ENCODE results near the gene NTMT1. TPM values are rescaled to one million over a fixed set of nuclear protein-coding genes. Genes with fewer than 3 reads are reported as not detected.

Gene NTMT1
- total and polyA plus RNA-seq, 8 donors = 1.7 to 68.4 (median 28.0) TPM

- Histone ChIP-seq H3K9me3 (no peaks in the 10 kb centered on the region), H3K27me3 (peaks cover 0 to 69% (median 0%) of the 10 kb centered on the region in 3 donors), H3K36me3 (no peaks in the 10 kb centered on the region), H3K27ac (no peak overlapping the region), H3K4me1 (peaks cover 0 to 4% (median 0%) of the 10 kb centered on the region in 4 donors), H3K4me3 (no peak overlapping the region)
- no peak for TF ChIP-seq POLR2AphosphoS5 (IDR thresholded peaks at IDR 0.05)
- DNase-seq = peak in 1 of 2 donors; percentile 34
- WGBS, 5 donors = 41 to 77% (median 68%) methylated on average over 20 to 27 of the region's 27 CpGs
- intact Hi-C loops (cut with DNase I; ENCODE audit: low total_unique reads) = no loop called here
Measured at GRCh38 chr9:129675620-129676019, 49.7 kb downstream of the NTMT1 start.

- intact Hi-C loops (cut with DNase I; ENCODE audit: low total_unique reads) = no loop called here
- H3K4me1 ChIP-seq = peaks cover 0 to 4% (median 0%) of the 10 kb centered on the region in 4 donors
- no peak overlapping the region for H3K4me3 ChIP-seq
- DNase-seq = no peak
- TF ChIP-seq POLR2AphosphoS5 (IDR thresholded peaks at IDR 0.05) (no peak), CTCF (IDR thresholded peaks at IDR 0.05) (no peak), POLR2A (IDR thresholded peaks at IDR 0.05) (no peak), EP300 (IDR thresholded peaks at IDR 0.05) (no peak)
- H3K9me3 ChIP-seq = no peaks in the 10 kb centered on the region
- no peaks in the 10 kb centered on the region for H3K36me3 ChIP-seq
- WGBS, 5 donors = 67 to 81% (median 78%) methylated on average over 2 to 4 of the region's 4 CpGs
- H3K27me3 ChIP-seq = peaks cover 0 to 72% (median 0%) of the 10 kb centered on the region in 3 donors
- H3K27ac ChIP-seq = no peak overlapping the region
Measured at GRCh38 chr9:129676287-129676686, 50.3 kb downstream of the NTMT1 start.

- peaks cover 0 to 4% (median 0%) of the 10 kb centered on the region in 4 donors for H3K4me1 ChIP-seq
- no peak for TF ChIP-seq CTCF (IDR thresholded peaks at IDR 0.05)
- no peak for TF ChIP-seq POLR2A (IDR thresholded peaks at IDR 0.05)
- no peak for TF ChIP-seq EP300 (IDR thresholded peaks at IDR 0.05)
- no peak for TF ChIP-seq POLR2AphosphoS5 (IDR thresholded peaks at IDR 0.05)
- intact Hi-C loops (cut with DNase I; ENCODE audit: low total_unique reads) = no loop called here
Measured at GRCh38 chr9:129676975-129677374, 51.0 kb downstream of the NTMT1 start.

GRCh38 chr9:129677456-129677855, 51.5 kb downstream of the NTMT1 start:
- intact Hi-C loops (cut with DNase I; ENCODE audit: low total_unique reads) = no loop called here
- H3K36me3 ChIP-seq = no peaks in the 10 kb centered on the region
- 52 to 64% (median 58%) methylated on average over 9 of the region's 9 CpGs for WGBS, 5 donors

More at GRCh38 chr9:129676975-129677374, 51.0 kb downstream of the NTMT1 start:
- peaks cover 0 to 79% (median 0%) of the 10 kb centered on the region in 3 donors for H3K27me3 ChIP-seq
- no peaks in the 10 kb centered on the region for H3K9me3 ChIP-seq
- no peak overlapping the region for H3K4me3 ChIP-seq
- peak in 1 of 2 donors; percentile 42 for DNase-seq
- 65 to 75% (median 70%) methylated on average over 12 of the region's 12 CpGs for WGBS, 5 donors
- H3K36me3 ChIP-seq = no peaks in the 10 kb centered on the region
- no peak overlapping the region for H3K27ac ChIP-seq

More at GRCh38 chr9:129677456-129677855, 51.5 kb downstream of the NTMT1 start:
- peaks cover 0 to 83% (median 0%) of the 10 kb centered on the region in 3 donors for H3K27me3 ChIP-seq
- DNase-seq = peak in 1 of 2 donors; percentile 53
- TF ChIP-seq CTCF (IDR thresholded peaks at IDR 0.05) (no peak), POLR2AphosphoS5 (IDR thresholded peaks at IDR 0.05) (no peak), POLR2A (IDR thresholded peaks at IDR 0.05) (no peak), EP300 (IDR thresholded peaks at IDR 0.05) (no peak)
- peaks cover 0 to 4% (median 0%) of the 10 kb centered on the region in 4 donors for H3K4me1 ChIP-seq
- H3K4me3 ChIP-seq = no peak overlapping the region
- H3K27ac ChIP-seq = no peak overlapping the region
- no peaks in the 10 kb centered on the region for H3K9me3 ChIP-seq
